HG03108 (cell line): ENCODE results near the gene BRINP1.

Experiments used
- ATAC-seq: cut with Tn5 transposase; IDR thresholded peaks from one replicate; pipeline ENCODE4 v1.9.1; 2021; ENCODE audit warnings: moderate library complexity; ENCODE audit not compliant: unreplicated experiment

BRINP1 gene, protein sequence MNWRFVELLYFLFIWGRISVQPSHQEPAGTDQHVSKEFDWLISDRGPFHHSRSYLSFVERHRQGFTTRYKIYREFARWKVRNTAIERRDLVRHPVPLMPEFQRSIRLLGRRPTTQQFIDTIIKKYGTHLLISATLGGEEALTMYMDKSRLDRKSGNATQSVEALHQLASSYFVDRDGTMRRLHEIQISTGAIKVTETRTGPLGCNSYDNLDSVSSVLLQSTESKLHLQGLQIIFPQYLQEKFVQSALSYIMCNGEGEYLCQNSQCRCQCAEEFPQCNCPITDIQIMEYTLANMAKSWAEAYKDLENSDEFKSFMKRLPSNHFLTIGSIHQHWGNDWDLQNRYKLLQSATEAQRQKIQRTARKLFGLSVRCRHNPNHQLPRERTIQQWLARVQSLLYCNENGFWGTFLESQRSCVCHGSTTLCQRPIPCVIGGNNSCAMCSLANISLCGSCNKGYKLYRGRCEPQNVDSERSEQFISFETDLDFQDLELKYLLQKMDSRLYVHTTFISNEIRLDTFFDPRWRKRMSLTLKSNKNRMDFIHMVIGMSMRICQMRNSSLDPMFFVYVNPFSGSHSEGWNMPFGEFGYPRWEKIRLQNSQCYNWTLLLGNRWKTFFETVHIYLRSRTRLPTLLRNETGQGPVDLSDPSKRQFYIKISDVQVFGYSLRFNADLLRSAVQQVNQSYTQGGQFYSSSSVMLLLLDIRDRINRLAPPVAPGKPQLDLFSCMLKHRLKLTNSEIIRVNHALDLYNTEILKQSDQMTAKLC

DNA sequence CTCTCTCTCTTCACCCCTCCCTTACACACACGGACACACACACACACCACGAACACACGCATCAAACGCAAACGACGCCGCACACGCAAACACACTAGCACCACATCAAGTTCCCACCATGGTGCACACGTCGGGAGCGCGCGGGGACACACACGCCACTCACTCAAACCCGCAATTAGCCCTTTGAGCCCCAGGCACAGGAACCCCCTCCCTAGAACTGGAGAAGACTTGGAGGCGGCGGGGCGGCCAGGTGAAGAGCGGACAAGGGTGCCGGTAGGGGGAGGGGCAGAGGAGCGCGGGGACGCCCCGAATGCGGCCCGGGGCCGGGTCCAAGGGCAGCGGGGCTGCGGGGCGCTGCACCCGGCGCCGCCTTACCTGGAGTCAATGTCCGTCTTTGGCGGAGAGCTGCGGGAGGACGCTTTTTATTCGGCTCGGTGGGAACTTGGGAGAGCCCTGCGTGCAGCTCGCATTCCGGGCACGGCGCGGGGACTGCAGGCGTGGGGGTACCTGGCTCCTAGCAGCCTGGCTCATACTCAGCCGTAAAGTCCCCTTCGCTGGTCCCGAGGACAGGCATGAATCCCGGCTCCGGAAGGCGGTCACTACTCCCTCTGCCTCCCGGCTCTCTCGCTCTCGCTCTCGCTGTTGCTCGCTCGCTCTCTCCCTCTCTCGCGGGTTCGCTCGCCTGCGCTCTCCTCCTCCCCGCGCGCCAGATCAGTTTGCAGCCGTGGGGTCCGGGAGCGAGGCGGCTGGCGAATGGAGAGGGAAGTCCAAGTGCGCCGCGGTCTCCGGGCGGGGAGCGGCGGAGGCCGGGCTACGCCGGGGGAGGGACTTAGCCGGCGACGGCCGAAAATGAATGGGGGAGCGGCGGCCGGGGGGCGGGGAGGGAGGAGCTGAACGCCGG is at the start of gene BRINP1:
TSS of gene BRINP1 (minus strand) at position 755 of the 901 bp plus-strand sequence. CDS start 56,080 bp downstream, outside the sequence.
- ATAC-seq, result no peak

GRCh38 chr9:119418721-119419120 is 49.5 kb upstream of the BRINP1 start:
- ATAC-seq, result no peak

DNA sequence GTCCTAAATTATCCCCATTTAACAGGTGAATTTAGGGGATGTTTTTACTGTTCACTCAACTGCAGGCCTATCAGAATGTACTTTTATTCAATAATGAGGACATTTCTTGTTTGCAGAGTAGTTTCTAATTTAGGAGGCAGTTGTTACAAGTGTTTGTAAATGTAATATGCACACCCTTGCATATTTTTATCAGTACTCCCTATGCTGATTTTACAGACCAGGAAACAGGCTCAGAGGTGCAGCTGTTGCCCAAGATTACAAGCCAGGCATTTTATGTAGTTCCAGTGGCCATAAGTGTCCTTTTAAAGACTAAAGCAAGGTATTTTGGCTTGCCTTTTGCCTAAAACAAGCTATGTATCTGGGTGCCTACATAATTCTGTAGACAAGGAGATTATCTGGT is 47.6 kb upstream of the BRINP1 start:
- no peak for ATAC-seq

- no peak for ATAC-seq
These were observed 43.2 kb upstream of the BRINP1 start for GRCh38 chr9:119412399-119412798.

GRCh38 chr9:119409552-119409951 is 40.3 kb upstream of the BRINP1 start:
- no peak for ATAC-seq

DNA sequence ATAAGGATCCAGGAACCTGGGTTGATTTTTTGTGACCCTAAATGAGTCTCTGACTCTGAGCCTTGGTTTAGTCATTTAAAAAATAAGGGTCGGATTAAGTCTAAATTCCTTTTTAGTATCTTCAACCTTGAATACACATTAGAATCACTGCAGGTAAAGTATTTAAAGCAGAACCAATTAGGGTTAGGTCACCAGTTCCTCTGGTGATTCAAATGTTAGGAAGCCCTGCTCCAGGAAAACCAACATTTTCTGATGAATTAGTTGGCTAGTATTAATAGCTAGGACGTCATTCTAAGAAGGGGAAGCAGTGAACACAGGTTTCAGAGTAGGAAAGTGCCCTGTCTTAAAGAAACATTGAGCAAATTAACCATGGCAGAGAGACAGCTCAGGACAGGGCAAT is 31.4 kb upstream of the BRINP1 start:
- ATAC-seq, result no peak

DNA sequence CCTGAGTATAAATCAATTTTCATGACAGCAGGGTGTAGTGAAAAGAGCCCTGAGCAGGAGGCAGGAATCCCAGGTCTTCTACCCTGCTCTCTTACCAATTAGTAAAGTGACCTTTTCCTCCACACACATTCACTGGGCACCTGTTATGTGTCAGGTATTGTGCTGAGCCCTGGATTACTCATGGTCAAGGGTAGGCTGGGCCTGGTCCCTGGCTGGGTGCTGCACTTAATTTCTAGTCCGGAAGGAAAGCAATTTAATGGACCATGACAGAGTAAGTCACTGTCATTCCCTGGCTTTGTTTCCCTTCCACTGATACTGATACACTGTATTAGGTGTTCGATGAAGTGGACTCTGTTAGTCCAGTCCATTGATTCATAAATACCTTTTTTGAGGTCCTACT is 29.1 kb upstream of the BRINP1 start:
- ATAC-seq, result no peak

DNA sequence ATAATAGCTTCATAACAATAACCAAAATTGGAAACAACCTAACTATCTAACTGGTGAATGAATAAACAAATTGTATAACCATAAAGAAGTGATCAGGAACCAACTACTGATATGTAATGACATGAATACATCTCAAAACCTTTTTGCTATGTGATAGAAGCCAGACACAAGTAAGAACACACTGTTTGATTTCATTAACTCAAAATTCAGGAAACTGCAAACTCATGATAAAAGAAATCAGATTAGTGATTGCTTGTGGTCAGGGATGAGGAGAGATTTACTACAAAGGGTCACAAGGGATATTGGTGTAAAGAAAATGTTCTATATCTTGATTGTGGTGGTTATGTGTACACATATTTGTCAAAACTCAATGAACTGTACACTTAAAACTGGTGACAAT is 22.6 kb upstream of the BRINP1 start:
- ATAC-seq, result no peak

DNA sequence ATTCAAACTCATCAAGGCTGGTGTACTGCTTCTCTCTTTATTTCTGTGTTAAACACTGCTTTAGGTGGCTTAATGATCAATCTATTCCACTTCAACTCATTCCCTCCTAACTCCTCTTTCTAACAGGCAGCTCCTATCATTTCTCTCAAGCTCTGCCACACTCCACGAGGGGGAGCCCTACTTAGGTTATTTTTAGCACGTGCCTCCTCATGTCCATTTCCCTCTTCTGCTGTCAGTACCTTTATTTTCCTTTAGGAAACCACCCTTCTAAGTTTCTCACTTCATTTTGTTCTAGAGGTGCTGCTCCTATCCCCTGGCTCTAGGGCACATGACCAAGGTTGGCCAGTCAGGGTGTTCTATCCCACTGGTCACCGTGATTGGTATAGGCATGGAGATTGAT is 6.7 kb upstream of the BRINP1 start:
- no peak for ATAC-seq

- ATAC-seq, result no peak
These were observed 3.7 kb upstream of the BRINP1 start for GRCh38 chr9:119372951-119373350.

DNA sequence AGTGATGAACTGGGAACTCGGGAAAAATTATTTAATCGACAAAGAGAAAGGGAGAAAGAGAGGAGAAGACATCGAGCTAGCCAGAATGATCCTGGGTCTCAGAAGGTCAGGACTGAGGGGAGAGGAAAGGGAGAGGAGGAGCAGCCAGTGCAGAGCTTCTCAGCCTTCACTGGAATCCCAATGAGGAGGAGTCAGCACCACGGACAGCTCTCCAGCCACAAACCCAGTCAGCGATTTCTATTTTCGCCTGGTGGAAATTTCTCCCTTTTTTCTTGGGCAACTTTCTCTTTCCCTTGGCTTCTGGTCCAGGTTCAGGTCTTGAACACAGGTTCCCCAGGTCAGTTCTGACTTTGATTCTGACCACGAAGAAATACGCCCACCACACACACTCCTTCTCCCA is 1.6 kb upstream of the BRINP1 start:
- ATAC-seq, result no peak

DNA sequence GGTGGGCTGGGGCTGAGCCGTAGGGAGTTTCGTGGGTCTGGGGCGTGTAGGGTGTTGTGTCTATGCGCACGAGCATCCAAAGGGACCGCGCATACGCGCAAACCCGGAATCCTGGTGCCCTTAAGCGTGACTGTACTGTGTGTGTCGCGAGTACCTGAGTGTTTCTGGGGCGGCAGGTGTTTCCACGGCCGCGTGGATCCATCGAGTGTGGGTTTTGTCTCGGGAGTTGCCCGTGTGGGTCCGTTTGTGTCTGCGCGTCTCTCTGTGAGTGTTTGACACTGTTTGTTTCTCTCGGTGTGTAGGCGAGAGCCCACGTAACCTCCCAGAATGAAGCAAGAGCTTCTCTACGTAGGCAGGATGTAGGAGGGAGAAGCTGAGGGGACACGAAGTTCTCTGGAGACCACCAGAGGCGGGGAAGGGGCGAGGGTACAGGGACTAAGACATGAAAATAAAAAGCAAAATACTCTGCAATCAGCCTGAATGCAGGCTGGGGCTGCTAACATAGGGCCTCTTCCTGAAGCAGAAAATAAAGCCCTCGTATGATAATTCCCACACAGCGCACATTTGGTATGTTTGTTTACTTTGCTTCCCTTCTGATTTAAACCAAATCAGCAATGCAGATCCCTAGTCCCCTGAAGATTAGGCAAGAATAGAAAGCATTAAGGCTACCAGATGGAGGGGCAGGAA is 588 bp upstream of the BRINP1 start:
- ATAC-seq, result no peak

DNA sequence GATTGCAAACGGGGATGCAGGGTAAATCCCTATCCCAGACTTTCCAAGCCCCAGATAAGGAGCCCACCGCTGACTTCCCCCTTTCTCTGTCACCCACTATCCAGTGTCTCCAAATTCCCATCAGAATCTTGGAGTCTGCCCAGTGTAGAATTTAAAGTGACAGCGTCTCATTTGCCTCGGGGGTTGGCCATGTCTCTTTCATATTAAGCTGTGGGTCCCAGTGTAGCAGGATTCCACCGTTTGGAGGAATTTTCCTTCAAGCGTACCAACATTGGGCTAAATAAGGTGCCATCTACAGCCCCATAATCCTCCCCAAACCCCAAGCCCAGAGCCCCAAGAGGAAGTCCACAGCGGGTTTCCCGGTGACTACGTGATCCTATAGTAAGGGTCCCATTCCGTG is 1.1 kb downstream of the BRINP1 start:
- ATAC-seq, result no peak

DNA sequence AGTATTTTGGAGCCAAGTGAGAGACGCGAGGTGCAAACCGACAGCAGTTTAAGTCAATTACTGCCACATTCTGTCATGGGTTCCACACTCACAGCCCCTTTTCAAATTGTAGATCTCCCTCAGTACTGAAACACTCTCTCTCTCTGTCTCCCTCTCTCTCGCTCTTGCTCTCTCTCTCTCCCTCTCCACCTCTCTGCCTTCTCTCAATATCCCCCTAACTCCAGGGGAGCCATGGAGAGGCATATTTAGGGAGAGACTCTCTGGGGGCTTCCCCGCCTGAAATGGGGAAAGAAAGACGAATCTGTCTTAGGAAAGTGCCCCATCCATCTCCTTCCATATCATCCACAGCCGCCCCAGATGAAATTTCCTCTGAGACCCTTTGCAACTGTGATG is 1.6 kb downstream of the BRINP1 start:
- no peak for ATAC-seq

GRCh38 chr9:119366909-119367682 is 2.1 kb downstream of the BRINP1 start:
- ATAC-seq, result no peak

DNA sequence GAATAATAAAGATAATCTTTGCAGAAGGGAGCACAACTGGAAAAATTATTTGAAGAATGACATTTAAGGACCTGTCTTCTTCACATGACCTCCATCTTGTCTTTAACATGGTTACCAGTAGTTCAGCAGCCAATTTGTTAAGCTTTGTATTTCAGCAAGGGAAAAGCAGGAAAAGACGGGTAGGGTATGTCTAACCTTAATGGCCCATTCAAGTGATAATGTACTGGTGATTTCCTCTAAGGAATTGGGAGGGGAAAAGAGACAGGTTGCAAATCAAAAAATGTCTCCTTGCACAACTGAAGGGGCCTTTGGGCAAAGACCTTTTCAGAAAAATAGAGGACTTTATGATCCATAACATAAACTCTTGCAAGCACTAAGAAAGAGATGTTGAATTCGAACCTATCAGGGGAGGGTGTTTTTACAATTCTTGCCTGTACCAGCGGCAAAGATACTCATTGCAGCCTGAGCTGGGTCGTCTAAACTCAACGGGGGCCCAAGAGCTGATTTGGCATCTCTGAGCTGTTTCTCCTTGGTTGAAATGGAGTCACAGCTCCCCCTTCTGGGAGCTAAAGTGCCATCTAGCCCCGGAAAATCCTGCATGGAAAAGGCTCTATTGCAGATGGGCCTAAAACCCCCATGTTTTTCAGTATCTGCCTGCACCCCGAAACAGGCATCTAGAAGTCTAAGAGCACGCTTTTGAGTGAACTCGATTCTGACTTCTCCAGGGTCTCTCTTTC is 3.8 kb downstream of the BRINP1 start:
- ATAC-seq, result no peak

- ATAC-seq, result no peak
These were observed 9.0 kb downstream of the BRINP1 start for GRCh38 chr9:119360237-119360636.

DNA sequence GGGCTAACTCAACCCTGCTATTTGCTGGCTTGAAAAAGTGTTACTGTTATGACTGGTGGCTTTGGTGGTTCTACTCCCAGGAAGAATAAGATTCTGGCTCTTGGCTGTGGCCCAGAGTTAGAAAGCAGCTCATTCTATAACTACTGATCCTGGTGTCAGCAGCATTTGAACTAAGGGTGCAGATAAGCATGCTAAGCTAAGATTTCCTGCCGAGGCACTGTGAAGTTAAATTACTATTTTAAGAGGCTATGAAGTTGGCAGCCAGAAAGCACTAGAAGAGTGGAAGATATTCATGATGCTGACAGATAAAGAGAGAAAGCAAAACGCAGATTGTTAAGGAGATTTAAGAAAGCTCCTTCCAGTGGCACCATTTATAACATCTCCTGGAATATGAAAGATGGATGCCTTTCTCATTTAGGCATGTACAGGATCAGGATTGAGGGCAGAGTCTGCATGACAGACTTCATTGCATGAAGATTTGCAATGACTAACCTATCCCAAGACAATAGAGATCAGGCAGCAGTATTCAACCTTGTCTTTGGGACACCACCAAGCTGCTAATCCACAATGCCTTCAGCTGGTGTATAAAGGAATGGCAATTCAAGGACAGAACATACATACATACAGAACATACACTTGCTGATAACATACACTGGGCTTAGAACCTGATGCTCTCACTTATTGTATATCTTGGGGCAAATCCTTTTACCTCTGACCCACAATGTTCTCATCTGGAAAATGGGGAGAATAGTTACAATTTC is 11.7 kb downstream of the BRINP1 start:
- no peak for ATAC-seq
